Stimulated activated CD8-positive, alpha-beta memory T cell treated with anti-CD3 and anti-CD28 coated beads, Interleukin-7, amount 100 ng/mL, for 1 hour (primary cell): ENCODE results near the gene ERGIC2.

Experiments used
- DNase-seq, 2 donors: peaks; one replicate each; pipeline ENCODE4 v3.0.0-alpha.2; 2020; ENCODE audit warnings: low read depth in 2 of 2

ERGIC2 gene

GRCh38 chr12:29376118-29376517 lies 4.9 kb downstream of the ERGIC2 start:
- DNase-seq = no peak

GRCh38 chr12:29374913-29375312 lies 6.1 kb downstream of the ERGIC2 start:
- no peak for DNase-seq

- DNase-seq = no peak
These were observed 7.0 kb downstream of the ERGIC2 start for GRCh38 chr12:29374012-29374411.

- no peak for DNase-seq
These were observed 15.9 kb downstream of the ERGIC2 start for GRCh38 chr12:29365091-29365490.

GRCh38 chr12:29354954-29355353 lies 26.0 kb downstream of the ERGIC2 start:
- no peak for DNase-seq

GRCh38 chr12:29350080-29350479 lies 30.9 kb downstream of the ERGIC2 start:
- no peak for DNase-seq

GRCh38 chr12:29346769-29347421 lies 34.1 kb downstream of the ERGIC2 start:
- DNase-seq = no peak

- DNase-seq = no peak
These were observed 37.8 kb downstream of the ERGIC2 start for GRCh38 chr12:29343022-29343799.

- no peak for DNase-seq
These were observed 43.6 kb downstream of the ERGIC2 start for GRCh38 chr12:29337325-29337724.

- no peak for DNase-seq
These were observed 46.0 kb downstream of the ERGIC2 start for GRCh38 chr12:29334937-29335336.

- DNase-seq = no peak
These were observed 47.8 kb downstream of the ERGIC2 start for GRCh38 chr12:29333178-29333577.

GRCh38 chr12:29329411-29329810 lies 51.6 kb downstream of the ERGIC2 start:
- DNase-seq = no peak

- no peak for DNase-seq
These were observed 58.8 kb downstream of the ERGIC2 start for GRCh38 chr12:29322157-29322556.

- no peak for DNase-seq
These were observed 60.5 kb downstream of the ERGIC2 start for GRCh38 chr12:29320295-29321085.

GRCh38 chr12:29317556-29318363 lies 63.2 kb downstream of the ERGIC2 start:
- DNase-seq = peak in 1 of 2 donors; percentile 1

GRCh38 chr12:29316752-29317151 lies 64.2 kb downstream of the ERGIC2 start:
- DNase-seq = no peak

- DNase-seq = no peak
These were observed 66.6 kb downstream of the ERGIC2 start for GRCh38 chr12:29314416-29314815.

GRCh38 chr12:29310899-29311298 lies 70.1 kb downstream of the ERGIC2 start:
- no peak for DNase-seq

- DNase-seq = no peak
These were observed 71.6 kb downstream of the ERGIC2 start for GRCh38 chr12:29309320-29309902.

GRCh38 chr12:29306682-29307081 lies 74.3 kb downstream of the ERGIC2 start:
- DNase-seq = no peak

- no peak for DNase-seq
These were observed 74.7 kb downstream of the ERGIC2 start for GRCh38 chr12:29306266-29306665.
